Measurements from ENCODE around the gene SS18L1. TPM values are rescaled to one million over a fixed set of nuclear protein-coding genes. Genes with fewer than 3 reads are reported as not detected.

The SS18L1 gene
- total RNA-seq, 2 experiments from 2014 or later = 17.0 to 17.7 TPM

GRCh38 chr20:62229667-62230066 is 86.1 kb downstream of the SS18L1 start:
- CTCF ChIA-PET (ENCODE audit: unreplicated experiment) = no interaction called here
- no peaks in the 10 kb centered on the region for H4K20me1 ChIP-seq (ENCODE audit: insufficient read depth, low read length)
- BruUV-seq (replicated peaks) = no TSS peak
- H2AFZ ChIP-seq (ENCODE audit: low read length) = no peak overlapping the region
- intact Hi-C loops (cut with micrococcal nuclease; ENCODE audit: unreplicated experiment) = no loop called here
- H3K36me3 ChIP-seq (ENCODE audit: insufficient read depth, low read length) = no peaks in the 10 kb centered on the region
- no peak for DNase-seq (ENCODE audit: low spot score)
- no peaks in the 10 kb centered on the region for H3K9me3 ChIP-seq (ENCODE audit: low read length)
- no peak overlapping the region for H3K4me3 ChIP-seq (ENCODE audit: low read depth, low read length, poor library complexity, severe bottlenecking)
- H3K79me2 ChIP-seq (ENCODE audit: insufficient read depth, low read depth, low read length) = no peaks in the 10 kb centered on the region
- POLR2A ChIA-PET = no interaction called here
- H3K27ac ChIP-seq (ENCODE audit: low read depth, low read length, poor library complexity, severe bottlenecking) = no peak overlapping the region
- H3K9me2 ChIP-seq (ENCODE audit: insufficient read depth, low read length) = no peaks in the 10 kb centered on the region
- H3K4me2 ChIP-seq (ENCODE audit: low read length) = no peak overlapping the region
- H3K4me1 ChIP-seq (ENCODE audit: insufficient read depth, low read length, poor library complexity, severe bottlenecking) = no peaks in the 10 kb centered on the region
- TF ChIP-seq CTCF (conservative IDR thresholded peaks at IDR 0.05; ENCODE audit: low read length) (no peak), EZH2phosphoT487 (IDR thresholded peaks at IDR 0.05; ENCODE audit: borderline replicate concordance, low read depth, low read length) (no peak)

- POLR2A ChIA-PET = no interaction called here
- Histone ChIP-seq H3K4me2 (ENCODE audit: low read length) (no peak overlapping the region), H3K36me3 (ENCODE audit: insufficient read depth, low read length) (no peaks in the 10 kb centered on the region), H3K27ac (ENCODE audit: low read depth, low read length, poor library complexity, severe bottlenecking) (no peak overlapping the region), H3K9me2 (ENCODE audit: insufficient read depth, low read length) (no peaks in the 10 kb centered on the region), H3K9me3 (ENCODE audit: low read length) (no peaks in the 10 kb centered on the region), H3K4me3 (ENCODE audit: low read depth, low read length, poor library complexity, severe bottlenecking) (no peak overlapping the region), H2AFZ (ENCODE audit: low read length) (no peak overlapping the region), H4K20me1 (ENCODE audit: insufficient read depth, low read length) (no peaks in the 10 kb centered on the region), H3K4me1 (ENCODE audit: insufficient read depth, low read length, poor library complexity, severe bottlenecking) (no peaks in the 10 kb centered on the region), H3K79me2 (ENCODE audit: insufficient read depth, low read depth, low read length) (no peaks in the 10 kb centered on the region)
- DNase-seq (ENCODE audit: low spot score) = no peak
- CTCF ChIA-PET (ENCODE audit: unreplicated experiment) = no interaction called here
- intact Hi-C loops (cut with micrococcal nuclease; ENCODE audit: unreplicated experiment) = no loop called here
- no TSS peak for BruUV-seq (replicated peaks)
- TF ChIP-seq EZH2phosphoT487 (IDR thresholded peaks at IDR 0.05; ENCODE audit: borderline replicate concordance, low read depth, low read length) (no peak), CTCF (conservative IDR thresholded peaks at IDR 0.05; ENCODE audit: low read length) (no peak)
Measured at GRCh38 chr20:62230276-62230675, 86.7 kb downstream of the SS18L1 start.

- intact Hi-C loops (cut with micrococcal nuclease; ENCODE audit: unreplicated experiment) = no loop called here
- H3K4me2 ChIP-seq (ENCODE audit: low read length) = no peak overlapping the region
- ChIA-PET CTCF (ENCODE audit: unreplicated experiment) (no interaction called here), POLR2A (no interaction called here)
- no peak overlapping the region for H2AFZ ChIP-seq (ENCODE audit: low read length)
- H3K79me2 ChIP-seq (ENCODE audit: insufficient read depth, low read depth, low read length) = no peaks in the 10 kb centered on the region
- H4K20me1 ChIP-seq (ENCODE audit: insufficient read depth, low read length) = no peaks in the 10 kb centered on the region
- DNase-seq (ENCODE audit: low spot score) = no peak
- H3K4me3 ChIP-seq (ENCODE audit: low read depth, low read length, poor library complexity, severe bottlenecking) = no peak overlapping the region
- H3K27ac ChIP-seq (ENCODE audit: low read depth, low read length, poor library complexity, severe bottlenecking) = no peak overlapping the region
- H3K9me2 ChIP-seq (ENCODE audit: insufficient read depth, low read length) = no peaks in the 10 kb centered on the region
- H3K36me3 ChIP-seq (ENCODE audit: insufficient read depth, low read length) = no peaks in the 10 kb centered on the region
- H3K9me3 ChIP-seq (ENCODE audit: low read length) = no peaks in the 10 kb centered on the region
- no peaks in the 10 kb centered on the region for H3K4me1 ChIP-seq (ENCODE audit: insufficient read depth, low read length, poor library complexity, severe bottlenecking)
- no TSS peak for BruUV-seq (replicated peaks)
- TF ChIP-seq EZH2phosphoT487 (IDR thresholded peaks at IDR 0.05; ENCODE audit: borderline replicate concordance, low read depth, low read length) (no peak), CTCF (conservative IDR thresholded peaks at IDR 0.05; ENCODE audit: low read length) (no peak)
Measured at GRCh38 chr20:62230696-62231095, 87.1 kb downstream of the SS18L1 start.

Data from OCI-LY7 (cell line).